ENCODE measurements around the gene AIDA.

Gene AIDA

DNA sequence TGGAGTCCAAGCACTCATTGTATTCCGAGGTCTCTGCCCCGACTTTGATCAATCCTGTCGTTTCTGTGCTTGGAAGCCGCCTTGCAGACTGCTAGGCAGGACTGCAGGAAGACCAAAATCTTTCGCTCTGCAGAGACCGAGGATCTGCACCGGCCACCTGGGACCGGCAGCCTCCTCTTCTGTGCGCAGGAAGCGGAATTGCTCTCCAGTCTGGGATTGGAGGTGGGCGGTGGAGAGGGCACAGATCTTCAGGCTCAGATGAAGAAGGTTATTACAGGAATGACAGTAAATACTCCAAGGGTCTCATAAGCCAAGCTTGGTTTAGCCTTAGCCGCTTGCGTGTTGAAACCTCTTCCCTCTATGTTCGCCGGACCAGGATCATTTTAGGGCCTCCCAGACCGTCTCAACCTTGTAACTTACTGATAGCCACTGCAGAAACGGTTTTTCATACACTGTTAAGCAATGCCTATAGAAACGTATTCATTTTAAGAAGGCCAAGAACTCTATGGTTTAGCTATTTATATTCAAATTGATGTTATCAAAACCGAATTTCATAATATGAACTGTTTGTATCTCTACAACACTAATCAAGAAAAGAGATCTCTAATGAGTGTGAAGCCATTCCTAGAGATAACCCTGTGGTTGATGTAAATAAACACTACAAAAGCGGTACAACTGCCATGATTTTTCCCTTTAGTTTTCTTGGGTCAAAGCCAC lies 93.3 kb downstream of the AIDA start:
- Mint-ChIP-seq H3K27ac (peak overlapping the region; percentile 85), H3K27me3 (peaks cover 4 to 15% of the 10 kb centered on the region in 2 donors), H3K4me3 (peak overlapping the region; percentile 86 to 93), H3K4me1 (peaks cover 21 to 27% of the 10 kb centered on the region in 2 donors), H3K9me3 (no peaks in the 10 kb centered on the region), H3K36me3 (peaks cover 10 to 23% of the 10 kb centered on the region in 2 donors)
- ATAC-seq (replicated peaks) (no peak), DNase-seq (no peak)

Data from stimulated activated naive B cell treated with anti-CD40 and anti-IgM and Interleukin-4, amounts not matched to agents 10 μg/mL and 1 μg/mL and 100 μg/mL, for 72 hours (primary cell).